ENCODE data around the gene TRIM28.

The TRIM28 gene

GRCh38 chr19:58579473-58580142, 35.7 kb downstream of the TRIM28 start:
- no peak for FAIRE-seq

GRCh38 chr19:58581227-58582141, 37.6 kb downstream of the TRIM28 start:
- no peak for FAIRE-seq

- FAIRE-seq: no peak
These were observed 39.1 kb downstream of the TRIM28 start for GRCh38 chr19:58582985-58583384.

- FAIRE-seq: no peak
These were observed 40.9 kb downstream of the TRIM28 start for GRCh38 chr19:58584498-58585441.

- no peak for FAIRE-seq
These were observed 41.7 kb downstream of the TRIM28 start for GRCh38 chr19:58585442-58586132.

GRCh38 chr19:58586133-58586765, 42.4 kb downstream of the TRIM28 start:
- no peak for FAIRE-seq
